ENCODE results near the gene PKD2.
"Not testable (repeated sequence)": the region's sequence is repeated elsewhere in the genome, so short reads cannot be mapped to it uniquely, and the experiment has no call there.

The PKD2 gene

GRCh38 chr4:87983996-87984395 is 23.4 kb upstream of the PKD2 start:
- no peak for DNase-seq (ENCODE audit: low spot score)
- no peak overlapping the region for H3K27ac ChIP-seq
- no peak for TF ChIP-seq CTCF (conservative IDR thresholded peaks at IDR 0.05; ENCODE audit: low read depth)
- CTCF ChIA-PET = interaction anchor here (0.6 kb wide), 1 partner anchor 833 kb away, joined by 3 read pairs; no protein-coding TSS in a partner anchor
- POLR2A ChIA-PET (ENCODE audit: low non-redundant PET) = no interaction called here

- ChIA-PET CTCF (interaction anchor here (0.6 to 2.1 kb wide), 8 partner anchors 9 to 1574 kb away, joined by 3 to 26 read pairs (median 4); no protein-coding TSS in a partner anchor), POLR2A (ENCODE audit: low non-redundant PET) (no interaction called here)
- no peak overlapping the region for H3K27ac ChIP-seq
- DNase-seq (ENCODE audit: low spot score) = peak; percentile 33
- TF ChIP-seq CTCF (conservative IDR thresholded peaks at IDR 0.05; ENCODE audit: low read depth) = peak; percentile 58
These were observed 22.1 kb upstream of the PKD2 start for GRCh38 chr4:87985097-87985886.

GRCh38 chr4:87985887-87986200 is 21.6 kb upstream of the PKD2 start:
- H3K27ac ChIP-seq = no peak overlapping the region
- POLR2A ChIA-PET (ENCODE audit: low non-redundant PET) = no interaction called here
- CTCF ChIA-PET = interaction anchor here (0.8 to 2.1 kb wide), 7 partner anchors 9 to 226 kb away, joined by 3 to 26 read pairs (median 4); no protein-coding TSS in a partner anchor
- DNase-seq (ENCODE audit: low spot score) = no peak
- no peak; the same call in 1 of the 2 replicates for TF ChIP-seq CTCF (conservative IDR thresholded peaks at IDR 0.05; ENCODE audit: low read depth)

- no peak overlapping the region for H3K27ac ChIP-seq
- DNase-seq (ENCODE audit: low spot score) = no peak
- TF ChIP-seq CTCF (conservative IDR thresholded peaks at IDR 0.05; ENCODE audit: low read depth) = no peak
- POLR2A ChIA-PET (ENCODE audit: low non-redundant PET) = no interaction called here
- CTCF ChIA-PET = interaction anchor here (0.9 to 2.1 kb wide), 4 partner anchors 13 to 225 kb away, joined by 3 to 26 read pairs (median 4); no protein-coding TSS in a partner anchor
These were observed 20.9 kb upstream of the PKD2 start for GRCh38 chr4:87986508-87986907.

GRCh38 chr4:87989765-87990164 is 17.7 kb upstream of the PKD2 start:
- ChIA-PET POLR2A (ENCODE audit: low non-redundant PET) (no interaction called here), CTCF (no interaction called here)
- no peak overlapping the region for H3K27ac ChIP-seq
- DNase-seq (ENCODE audit: low spot score) = no peak
- no peak for TF ChIP-seq CTCF (conservative IDR thresholded peaks at IDR 0.05; ENCODE audit: low read depth)

GRCh38 chr4:87995435-87995834 is 12.0 kb upstream of the PKD2 start:
- no peak for TF ChIP-seq CTCF (conservative IDR thresholded peaks at IDR 0.05; ENCODE audit: low read depth)
- no peak overlapping the region for H3K27ac ChIP-seq
- ChIA-PET CTCF (no interaction called here), POLR2A (ENCODE audit: low non-redundant PET) (no interaction called here)
- DNase-seq (ENCODE audit: low spot score) = no peak

- H3K27ac ChIP-seq; CTCF ChIA-PET; DNase-seq (ENCODE audit: low spot score); POLR2A ChIA-PET (ENCODE audit: low non-redundant PET): not testable (repeated sequence)
These were observed 8.2 kb upstream of the PKD2 start for GRCh38 chr4:87999191-87999691.

Measured in RWPE1 (cell line).